Measurements from ENCODE around the gene SORBS2.
A peak's percentile ranks its signal among the peaks of the same experiment; 100 is the strongest.

SORBS2 gene

DNA sequence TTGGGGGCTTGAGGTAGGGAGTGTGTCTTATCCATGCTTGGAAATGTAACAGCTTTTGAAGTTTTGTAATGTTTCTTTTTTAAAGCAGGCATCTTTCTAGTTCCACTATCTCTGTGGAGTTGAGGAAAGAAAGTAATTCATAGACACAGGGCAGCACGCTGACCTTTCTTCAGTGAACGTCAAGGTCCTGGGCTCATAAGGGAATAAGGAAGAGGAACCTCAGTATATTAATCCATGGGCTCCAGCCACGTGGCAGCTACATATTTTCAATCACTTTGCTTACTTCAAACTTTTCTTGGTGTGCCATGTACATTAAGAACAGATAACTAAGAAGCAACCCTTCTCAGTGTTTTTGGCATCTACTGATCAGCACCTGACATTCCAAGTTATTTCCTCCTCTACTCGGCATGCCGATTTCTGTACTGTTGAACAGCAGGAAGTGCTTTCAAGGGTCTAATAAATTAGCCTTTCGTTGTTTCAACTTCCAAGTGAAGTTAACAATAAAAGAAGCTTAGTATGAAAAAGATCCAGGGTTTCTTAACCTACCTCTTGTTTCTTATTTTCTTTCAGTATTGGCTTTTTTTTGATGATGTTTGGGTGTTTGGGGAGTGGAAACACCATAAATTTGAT, 88.2 kb downstream of the SORBS2 start:
- Mint-ChIP-seq H3K4me1 (peaks cover 44% of the 10 kb centered on the region), H3K36me3 (ENCODE audit: low read depth) (no peaks in the 10 kb centered on the region), H3K27ac (peak overlapping the region; percentile 52), H3K9me3 (no peaks in the 10 kb centered on the region), H3K4me3 (no peak overlapping the region), H3K27me3 (ENCODE audit: low read depth, poor library complexity) (peaks cover 5% of the 10 kb centered on the region)
- no peak for TF ChIP-seq CTCF (IDR thresholded peaks at IDR 0.05)
- no peak for DNase-seq

- DNase-seq = no peak
These were observed 90.0 kb downstream of the SORBS2 start for GRCh38 chr4:185722029-185722316.

DNA sequence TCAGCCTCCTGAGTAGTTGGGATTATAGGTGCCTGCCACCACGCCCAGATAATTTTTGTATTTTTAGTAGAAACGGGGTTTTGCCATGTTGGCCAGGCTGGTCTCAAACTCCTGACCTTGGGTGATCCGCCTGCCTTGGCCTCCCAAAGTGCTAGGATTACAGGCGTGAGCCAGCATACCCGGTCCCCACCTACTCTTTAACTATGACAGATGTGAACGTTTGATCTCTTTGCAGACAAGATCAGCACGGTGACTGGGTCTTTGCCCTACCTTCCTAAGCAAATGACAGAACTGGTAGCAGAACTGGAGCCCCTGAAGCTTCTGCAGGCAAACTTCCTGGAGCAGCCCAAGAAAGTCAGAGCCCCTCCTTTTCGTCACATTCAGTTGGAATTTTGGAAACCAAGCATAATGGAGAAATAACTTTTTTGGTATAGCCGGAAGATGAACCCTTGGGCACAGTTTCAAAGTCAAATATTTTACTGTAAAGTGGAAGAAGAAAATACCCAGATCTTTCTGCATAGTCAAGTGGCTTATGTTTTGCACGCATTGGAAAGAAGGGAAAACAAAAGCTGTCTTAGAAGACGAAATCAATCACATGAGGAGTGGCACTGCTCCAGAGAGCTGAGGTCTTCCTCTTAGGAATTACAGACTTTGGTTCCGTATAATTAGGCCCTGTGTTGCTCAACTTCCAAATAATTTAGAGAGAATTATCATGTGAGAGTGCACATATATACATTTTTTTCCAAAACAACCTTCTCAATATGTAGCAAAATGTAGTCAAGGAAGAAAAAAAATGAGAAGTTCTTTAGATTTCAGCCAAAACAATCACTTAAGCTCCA, 90.6 kb downstream of the SORBS2 start:
- H3K27me3 Mint-ChIP-seq (ENCODE audit: low read depth, poor library complexity) = no peaks in the 10 kb centered on the region
- no peak overlapping the region for H3K27ac Mint-ChIP-seq
- no peaks in the 10 kb centered on the region for H3K9me3 Mint-ChIP-seq
- TF ChIP-seq CTCF (IDR thresholded peaks at IDR 0.05) = no peak
- DNase-seq = no peak
- no peaks in the 10 kb centered on the region for H3K36me3 Mint-ChIP-seq (ENCODE audit: low read depth)
- H3K4me1 Mint-ChIP-seq = peaks cover 58% of the 10 kb centered on the region
- no peak overlapping the region for H3K4me3 Mint-ChIP-seq

More at GRCh38 chr4:185722029-185722316, 90.0 kb downstream of the SORBS2 start:
- no peaks in the 10 kb centered on the region for H3K36me3 Mint-ChIP-seq (ENCODE audit: low read depth)
- no peak overlapping the region for H3K4me3 Mint-ChIP-seq
- H3K4me1 Mint-ChIP-seq = peaks cover 52% of the 10 kb centered on the region
- no peak overlapping the region for H3K27ac Mint-ChIP-seq
- H3K9me3 Mint-ChIP-seq = no peaks in the 10 kb centered on the region
- H3K27me3 Mint-ChIP-seq (ENCODE audit: low read depth, poor library complexity) = peaks cover 4% of the 10 kb centered on the region
- no peak for TF ChIP-seq CTCF (IDR thresholded peaks at IDR 0.05)

DNA sequence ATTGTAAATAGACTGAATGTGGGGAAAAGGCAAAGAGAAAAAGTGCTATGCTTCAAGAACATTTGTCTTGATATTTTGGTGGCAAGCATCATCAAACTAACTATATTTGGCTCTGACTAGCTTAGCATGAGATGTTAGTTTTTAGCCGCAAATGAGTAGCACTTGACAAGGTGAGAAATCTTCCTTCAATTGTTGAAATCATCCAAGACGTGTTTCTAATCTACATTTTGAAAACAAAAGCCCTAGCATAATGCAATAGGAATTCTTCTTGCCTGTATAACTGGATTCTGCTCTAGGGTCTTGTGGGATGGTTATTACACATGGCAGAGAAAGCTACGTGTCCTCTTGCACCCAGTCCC, 92.5 kb downstream of the SORBS2 start:
- Mint-ChIP-seq H3K27me3 (ENCODE audit: low read depth, poor library complexity) (no peaks in the 10 kb centered on the region), H3K27ac (no peak overlapping the region), H3K4me3 (no peak overlapping the region), H3K36me3 (ENCODE audit: low read depth) (no peaks in the 10 kb centered on the region), H3K4me1 (peaks cover 59% of the 10 kb centered on the region), H3K9me3 (peaks cover 1% of the 10 kb centered on the region)
- DNase-seq = no peak
- no peak for TF ChIP-seq CTCF (IDR thresholded peaks at IDR 0.05)

DNA sequence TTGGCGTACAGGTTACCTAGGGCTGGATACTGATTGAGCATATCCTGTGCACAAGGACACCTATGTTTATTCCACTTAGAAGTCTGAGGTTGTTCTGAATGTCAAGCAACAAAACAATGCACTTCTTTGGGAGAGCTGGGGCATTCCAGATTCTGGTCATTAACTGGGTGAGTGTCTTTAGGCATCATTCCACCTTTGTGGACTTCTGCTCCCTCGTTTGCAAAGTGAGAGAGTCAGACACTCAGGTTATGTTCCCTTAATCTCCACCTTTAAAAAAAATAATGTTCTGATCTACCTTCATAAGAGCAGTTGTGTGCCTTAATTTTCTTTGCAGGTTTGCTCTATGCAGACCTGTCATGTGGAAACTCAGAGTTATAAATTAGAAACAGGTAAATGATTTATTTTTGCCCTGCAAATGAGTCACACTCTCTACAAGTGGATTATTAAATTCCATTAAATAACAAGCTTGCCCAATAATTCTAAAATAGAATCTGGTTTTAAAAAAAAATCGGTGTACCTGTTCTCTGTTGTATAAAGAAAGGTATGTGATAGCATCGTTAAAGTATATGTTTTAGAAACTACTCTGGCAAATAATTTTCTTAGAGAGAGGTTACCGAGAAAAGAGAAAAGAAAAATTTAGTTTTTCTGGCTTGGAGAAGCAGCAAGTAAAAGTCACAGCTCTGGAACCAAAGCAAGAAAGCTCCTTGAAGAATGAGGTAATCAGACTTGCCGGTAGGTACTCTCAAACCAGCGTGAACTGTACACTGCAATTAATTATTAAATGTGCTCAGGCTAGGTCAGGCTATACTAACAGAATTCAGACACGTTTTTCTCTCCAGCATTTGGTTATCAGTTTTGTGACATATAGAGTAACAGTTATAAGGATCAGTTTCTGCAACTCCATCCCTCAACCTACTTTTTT, 93.2 kb downstream of the SORBS2 start:
- H3K36me3 Mint-ChIP-seq (ENCODE audit: low read depth) = no peaks in the 10 kb centered on the region
- H3K9me3 Mint-ChIP-seq = peaks cover 4% of the 10 kb centered on the region
- H3K27ac Mint-ChIP-seq = no peak overlapping the region
- no peak for DNase-seq
- H3K27me3 Mint-ChIP-seq (ENCODE audit: low read depth, poor library complexity) = no peaks in the 10 kb centered on the region
- H3K4me1 Mint-ChIP-seq = peaks cover 52% of the 10 kb centered on the region
- no peak overlapping the region for H3K4me3 Mint-ChIP-seq
- no peak for TF ChIP-seq CTCF (IDR thresholded peaks at IDR 0.05)

All from nephron progenitor cell (in vitro differentiated cells).